ENCODE measurements around the gene AIG1. TPM values are rescaled to one million over a fixed set of nuclear protein-coding genes. Genes with fewer than 3 reads are reported as not detected.

The AIG1 gene
- total and polyA plus RNA-seq, 4 donors: 19.9 to 31.7 (median 27.3) TPM

GRCh38 chr6:143348531-143348930 lies 287.8 kb downstream of the AIG1 start:
- Histone ChIP-seq H3K9me3 (ENCODE audit: control insufficient read depth in 4 of 4, insufficient read depth in 3 of 4, low read length in 3 of 4) (no peaks in the 10 kb centered on the region), H3K27ac (ENCODE audit: low read depth in 1 of 2, low read length in 1 of 2) (no peak overlapping the region), H3K4me3 (no peak overlapping the region), H3K27me3 (ENCODE audit: control insufficient read depth in 3 of 3, insufficient read depth in 3 of 3, low read length in 2 of 3) (no peaks in the 10 kb centered on the region), H3K36me3 (ENCODE audit: control insufficient read depth in 4 of 4, insufficient read depth in 4 of 4, low read length in 4 of 4) (no peaks in the 10 kb centered on the region), H3K9ac (ENCODE audit: insufficient read depth in 1 of 2, low read length in 2 of 2) (no peak overlapping the region), H3K4me1 (ENCODE audit: control insufficient read depth in 5 of 5, insufficient read depth in 5 of 5, low read length in 5 of 5) (peaks cover 0 to 4% (median 0%) of the 10 kb centered on the region in 5 donors)
- no peak for DNase-seq
- 72 to 85% methylated on average over 1 of the region's 1 CpG for WGBS, 2 donors
- ATAC-seq (ENCODE audit: insufficient read depth, low FRiP score): no peak
- no peak for TF ChIP-seq CTCF (IDR thresholded peaks at IDR 0.05; ENCODE audit: control extremely low read depth, extremely low read depth)

GRCh38 chr6:143349530-143349929 lies 288.8 kb downstream of the AIG1 start:
- no peak for ATAC-seq (ENCODE audit: insufficient read depth, low FRiP score)
- no peak overlapping the region for H3K4me3 ChIP-seq
- no peak overlapping the region for H3K27ac ChIP-seq (ENCODE audit: low read depth in 1 of 2, low read length in 1 of 2)
- WGBS, 2 donors: 91 to 98% methylated on average over 1 of the region's 1 CpG
- H3K9me3 ChIP-seq (ENCODE audit: control insufficient read depth in 4 of 4, insufficient read depth in 3 of 4, low read length in 3 of 4): peaks cover 0 to 2% (median 0%) of the 10 kb centered on the region in 4 donors
- DNase-seq: no peak
- no peak for TF ChIP-seq CTCF (IDR thresholded peaks at IDR 0.05; ENCODE audit: control extremely low read depth, extremely low read depth)
- no peaks in the 10 kb centered on the region for H3K36me3 ChIP-seq (ENCODE audit: control insufficient read depth in 4 of 4, insufficient read depth in 4 of 4, low read length in 4 of 4)
- peaks cover 0 to 4% (median 0%) of the 10 kb centered on the region in 5 donors for H3K4me1 ChIP-seq (ENCODE audit: control insufficient read depth in 5 of 5, insufficient read depth in 5 of 5, low read length in 5 of 5)
- no peak overlapping the region for H3K9ac ChIP-seq (ENCODE audit: insufficient read depth in 1 of 2, low read length in 2 of 2)
- no peaks in the 10 kb centered on the region for H3K27me3 ChIP-seq (ENCODE audit: control insufficient read depth in 3 of 3, insufficient read depth in 3 of 3, low read length in 2 of 3)

GRCh38 chr6:143356101-143356880 lies 295.6 kb downstream of the AIG1 start:
- H3K4me3 ChIP-seq: no peak overlapping the region
- H3K36me3 ChIP-seq (ENCODE audit: control insufficient read depth in 4 of 4, insufficient read depth in 4 of 4, low read length in 4 of 4): no peaks in the 10 kb centered on the region
- no peak for TF ChIP-seq CTCF (IDR thresholded peaks at IDR 0.05; ENCODE audit: control extremely low read depth, extremely low read depth)
- DNase-seq (no peak), ATAC-seq (ENCODE audit: insufficient read depth, low FRiP score) (no peak)
- WGBS, 2 donors: 84 to 85% methylated on average over 3 of the region's 3 CpGs
- no peak overlapping the region for H3K27ac ChIP-seq (ENCODE audit: low read depth in 1 of 2, low read length in 1 of 2)
- H3K9me3 ChIP-seq (ENCODE audit: control insufficient read depth in 4 of 4, insufficient read depth in 3 of 4, low read length in 3 of 4): peaks cover 2 to 5% (median 3%) of the 10 kb centered on the region in 4 donors
- H3K27me3 ChIP-seq (ENCODE audit: control insufficient read depth in 3 of 3, insufficient read depth in 3 of 3, low read length in 2 of 3): no peaks in the 10 kb centered on the region
- H3K9ac ChIP-seq (ENCODE audit: insufficient read depth in 1 of 2, low read length in 2 of 2): no peak overlapping the region
- H3K4me1 ChIP-seq (ENCODE audit: control insufficient read depth in 5 of 5, insufficient read depth in 5 of 5, low read length in 5 of 5): peaks cover 0 to 11% (median 0%) of the 10 kb centered on the region in 5 donors
